WTC11 (cell line): ENCODE measurements around the gene KIFC1. TPM values are rescaled to one million over a fixed set of nuclear protein-coding genes. Genes with fewer than 3 reads are reported as not detected.
A peak's percentile ranks its signal among the peaks of the same experiment; 100 is the strongest.

ENCODE experiments used
- ATAC-seq: fragments of 200-7000 bp; cut with Tn5 transposase; 2 replicates; pipeline ENCODE4 v1.10.0; 2021; ENCODE audit warnings: mild to moderate bottlenecking, moderate library complexity
- CTCF ChIA-PET: fragments of 300-600 bp; sonication (Branson Sonifier 250); formaldehyde crosslinking; loops from one replicate; lab custom pipeline; 2021; ENCODE audit warnings: antibody characterized with exemption; lab: Charles Lee
- POLR2A ChIA-PET: fragments of 350-600 bp; sonication (Branson Sonifier 250); formaldehyde crosslinking; loops from one replicate; lab custom pipeline; 2021; ENCODE audit warnings: antibody characterized with exemption; lab: Charles Lee
- DNase-seq: peaks from one replicate; pipeline ENCODE4 v3.0.0; 2021; ENCODE audit warnings: low spot score
- H3K27ac Mint-ChIP-seq: 2 replicates; pipeline ENCODE4 v1.8.0; 2021; ENCODE audit warnings: mixed read lengths
- H3K27me3 Mint-ChIP-seq: 2 replicates; pipeline ENCODE4 v1.8.0; 2021; ENCODE audit warnings: low read depth, mild to moderate bottlenecking, moderate library complexity, mixed read lengths
- H3K36me3 Mint-ChIP-seq: 2 replicates; pipeline ENCODE4 v1.8.0; 2021; ENCODE audit warnings: mixed read lengths
- H3K4me1 Mint-ChIP-seq: 2 replicates; pipeline ENCODE4 v1.8.0; 2022; ENCODE audit warnings: mixed read lengths
- H3K4me3 Mint-ChIP-seq: 2 replicates; pipeline ENCODE4 v1.8.0; 2021; ENCODE audit warnings: mild to moderate bottlenecking, moderate library complexity, mixed read lengths
- H3K9me3 Mint-ChIP-seq: 2 replicates; pipeline ENCODE4 v1.8.0; 2021; ENCODE audit warnings: mixed read lengths
- CDX4 ChIP-seq: fragments of 250-450 bp; sonication (Bioruptor Pico); IDR thresholded peaks from 2 replicates; pipeline ENCODE4 v1.9.0; 2021; ENCODE audit warnings: moderate library complexity, mild to moderate bottlenecking, inconsistent platforms, borderline replicate concordance
- E2F1 ChIP-seq: sonication (generic); formaldehyde crosslinking; IDR thresholded peaks from 2 replicates; pipeline ENCODE4 v1.8.0; 2022; ENCODE audit warnings: mild to moderate bottlenecking, missing genetic modification reagents
- E2F4 ChIP-seq: sonication (generic); formaldehyde crosslinking; IDR thresholded peaks from 2 replicates; pipeline ENCODE4 v1.8.1; 2022; ENCODE audit warnings: low read depth, mild to moderate bottlenecking, moderate library complexity, missing genetic modification reagents, borderline replicate concordance
- ELF4 ChIP-seq: sonication (generic); formaldehyde crosslinking; IDR thresholded peaks from 2 replicates; pipeline ENCODE4 v1.8.1; 2022; ENCODE audit warnings: low read depth, mild to moderate bottlenecking, moderate library complexity, missing genetic modification reagents
- ESRRA ChIP-seq: sonication (generic); formaldehyde crosslinking; IDR thresholded peaks from 2 replicates; pipeline ENCODE4 v1.8.1; 2022; ENCODE audit warnings: mild to moderate bottlenecking, missing genetic modification reagents, borderline replicate concordance
- ETV6 ChIP-seq: sonication (generic); formaldehyde crosslinking; IDR thresholded peaks from 2 replicates; pipeline ENCODE4 v1.8.1; 2022; ENCODE audit warnings: mild to moderate bottlenecking, missing genetic modification reagents
- FOXJ3 ChIP-seq: sonication (generic); formaldehyde crosslinking; IDR thresholded peaks from 2 replicates; pipeline ENCODE4 v1.9.0; 2021; ENCODE audit warnings: missing genetic modification reagents, mild to moderate bottlenecking, borderline replicate concordance
- FOXP4 ChIP-seq: sonication (generic); formaldehyde crosslinking; IDR thresholded peaks from 2 replicates; pipeline ENCODE4 v1.8.0; 2022; ENCODE audit warnings: mild to moderate bottlenecking, missing genetic modification reagents
- GRHL2 ChIP-seq: fragments of 250-450 bp; sonication (Bioruptor Pico); IDR thresholded peaks from 2 replicates; pipeline ENCODE4 v1.8.0; 2022; ENCODE audit warnings: mild to moderate bottlenecking, moderate library complexity; ENCODE audit not compliant: insufficient replicate concordance, severe bottlenecking
- GTF2I ChIP-seq: fragments of 250-450 bp; sonication (Bioruptor Pico); conservative IDR thresholded peaks from 2 replicates; pipeline ENCODE4 v1.4.0; 2021; ENCODE audit warnings: mild to moderate bottlenecking
- HMGA2 ChIP-seq: fragments of 250-450 bp; sonication (Bioruptor Pico); IDR thresholded peaks from 2 replicates; pipeline ENCODE4 v1.4.0; 2021; ENCODE audit warnings: mild to moderate bottlenecking, moderate library complexity
- IRF2 ChIP-seq: sonication (generic); formaldehyde crosslinking; IDR thresholded peaks from 2 replicates; pipeline ENCODE4 v1.8.0; 2022; ENCODE audit warnings: low read depth, missing genetic modification reagents, borderline replicate concordance
- NFE2L1 ChIP-seq: sonication (generic); formaldehyde crosslinking; IDR thresholded peaks from 2 replicates; pipeline ENCODE4 v1.8.1; 2023; ENCODE audit warnings: missing genetic modification reagents
- NR2C2 ChIP-seq: sonication (generic); formaldehyde crosslinking; IDR thresholded peaks from 2 replicates; pipeline ENCODE4 v1.8.0; 2022; ENCODE audit warnings: mild to moderate bottlenecking, missing genetic modification reagents
- SMAD3 ChIP-seq: sonication (generic); formaldehyde crosslinking; IDR thresholded peaks from 2 replicates; pipeline ENCODE4 v1.8.0; 2022; ENCODE audit warnings: missing genetic modification reagents, mild to moderate bottlenecking, borderline replicate concordance
- SMAD4 ChIP-seq: sonication (generic); formaldehyde crosslinking; IDR thresholded peaks from 2 replicates; pipeline ENCODE4 v1.8.0; 2022; ENCODE audit warnings: mild to moderate bottlenecking, missing genetic modification reagents
- TP53 ChIP-seq: sonication (generic); formaldehyde crosslinking; IDR thresholded peaks from 2 replicates; pipeline ENCODE4 v1.8.1; 2023; ENCODE audit warnings: mild to moderate bottlenecking, missing genetic modification reagents
- ZBTB21 ChIP-seq: sonication (generic); formaldehyde crosslinking; IDR thresholded peaks from 2 replicates; pipeline ENCODE4 v1.8.1; 2023; ENCODE audit warnings: mild to moderate bottlenecking, missing genetic modification reagents, borderline replicate concordance
- ZNF425 ChIP-seq: fragments of 250-450 bp; sonication (Bioruptor Pico); conservative IDR thresholded peaks from 2 replicates; pipeline ENCODE4 v1.9.0; 2021; ENCODE audit warnings: mild to moderate bottlenecking
- total RNA-seq: library from RNA; stranded (reverse); gene quantifications from 3 replicates; pipeline ENCODE4 v1.2.3, GENCODE V29; 2021
- TF ChIP-seq, protein P1 (sequence below): fragments of 200-600 bp; IDR thresholded peaks from 2 replicates; pipeline ENCODE4 v1.8.0; 2022; ENCODE audit warnings: antibody characterized with exemption
- TF ChIP-seq, protein P2 (sequence below): sonication (generic); formaldehyde crosslinking; IDR thresholded peaks from 2 replicates; pipeline ENCODE4 v1.8.1; 2023; ENCODE audit warnings: mild to moderate bottlenecking, missing genetic modification reagents, borderline replicate concordance

The KIFC1 gene
- total RNA-seq, 1 experiment from 2014 or later = 97.3 TPM

DNA sequence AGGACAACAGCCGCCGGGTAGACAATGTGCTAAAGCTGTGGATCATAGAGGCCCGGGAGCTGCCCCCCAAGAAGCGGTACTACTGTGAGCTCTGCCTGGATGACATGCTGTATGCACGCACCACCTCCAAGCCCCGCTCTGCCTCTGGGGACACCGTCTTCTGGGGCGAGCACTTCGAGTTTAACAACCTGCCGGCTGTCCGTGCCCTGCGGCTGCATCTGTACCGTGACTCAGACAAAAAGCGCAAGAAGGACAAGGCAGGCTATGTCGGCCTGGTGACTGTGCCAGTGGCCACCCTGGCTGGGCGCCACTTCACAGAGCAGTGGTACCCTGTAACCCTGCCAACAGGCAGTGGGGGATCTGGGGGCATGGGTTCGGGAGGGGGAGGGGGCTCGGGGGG is 46.0 kb downstream of the KIFC1 start (continued):
- no peak for TF ChIP-seq SMAD3 (CRISPR knock-in tag)
- no peak for TF ChIP-seq SMAD4 (CRISPR knock-in tag)
- TF ChIP-seq HMGA2 (CRISPR knock-in tag) = no peak
- TF ChIP-seq ETV6 (CRISPR knock-in tag) = no peak
- TF ChIP-seq CDX4 (CRISPR knock-in tag) = no peak
- TF ChIP-seq NR2C2 (CRISPR knock-in tag) = no peak
- TF ChIP-seq, protein P1, sequence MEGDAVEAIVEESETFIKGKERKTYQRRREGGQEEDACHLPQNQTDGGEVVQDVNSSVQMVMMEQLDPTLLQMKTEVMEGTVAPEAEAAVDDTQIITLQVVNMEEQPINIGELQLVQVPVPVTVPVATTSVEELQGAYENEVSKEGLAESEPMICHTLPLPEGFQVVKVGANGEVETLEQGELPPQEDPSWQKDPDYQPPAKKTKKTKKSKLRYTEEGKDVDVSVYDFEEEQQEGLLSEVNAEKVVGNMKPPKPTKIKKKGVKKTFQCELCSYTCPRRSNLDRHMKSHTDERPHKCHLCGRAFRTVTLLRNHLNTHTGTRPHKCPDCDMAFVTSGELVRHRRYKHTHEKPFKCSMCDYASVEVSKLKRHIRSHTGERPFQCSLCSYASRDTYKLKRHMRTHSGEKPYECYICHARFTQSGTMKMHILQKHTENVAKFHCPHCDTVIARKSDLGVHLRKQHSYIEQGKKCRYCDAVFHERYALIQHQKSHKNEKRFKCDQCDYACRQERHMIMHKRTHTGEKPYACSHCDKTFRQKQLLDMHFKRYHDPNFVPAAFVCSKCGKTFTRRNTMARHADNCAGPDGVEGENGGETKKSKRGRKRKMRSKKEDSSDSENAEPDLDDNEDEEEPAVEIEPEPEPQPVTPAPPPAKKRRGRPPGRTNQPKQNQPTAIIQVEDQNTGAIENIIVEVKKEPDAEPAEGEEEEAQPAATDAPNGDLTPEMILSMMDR = no peak
- no peak for TF ChIP-seq E2F4 (CRISPR knock-in tag)
- TF ChIP-seq, protein P2, sequence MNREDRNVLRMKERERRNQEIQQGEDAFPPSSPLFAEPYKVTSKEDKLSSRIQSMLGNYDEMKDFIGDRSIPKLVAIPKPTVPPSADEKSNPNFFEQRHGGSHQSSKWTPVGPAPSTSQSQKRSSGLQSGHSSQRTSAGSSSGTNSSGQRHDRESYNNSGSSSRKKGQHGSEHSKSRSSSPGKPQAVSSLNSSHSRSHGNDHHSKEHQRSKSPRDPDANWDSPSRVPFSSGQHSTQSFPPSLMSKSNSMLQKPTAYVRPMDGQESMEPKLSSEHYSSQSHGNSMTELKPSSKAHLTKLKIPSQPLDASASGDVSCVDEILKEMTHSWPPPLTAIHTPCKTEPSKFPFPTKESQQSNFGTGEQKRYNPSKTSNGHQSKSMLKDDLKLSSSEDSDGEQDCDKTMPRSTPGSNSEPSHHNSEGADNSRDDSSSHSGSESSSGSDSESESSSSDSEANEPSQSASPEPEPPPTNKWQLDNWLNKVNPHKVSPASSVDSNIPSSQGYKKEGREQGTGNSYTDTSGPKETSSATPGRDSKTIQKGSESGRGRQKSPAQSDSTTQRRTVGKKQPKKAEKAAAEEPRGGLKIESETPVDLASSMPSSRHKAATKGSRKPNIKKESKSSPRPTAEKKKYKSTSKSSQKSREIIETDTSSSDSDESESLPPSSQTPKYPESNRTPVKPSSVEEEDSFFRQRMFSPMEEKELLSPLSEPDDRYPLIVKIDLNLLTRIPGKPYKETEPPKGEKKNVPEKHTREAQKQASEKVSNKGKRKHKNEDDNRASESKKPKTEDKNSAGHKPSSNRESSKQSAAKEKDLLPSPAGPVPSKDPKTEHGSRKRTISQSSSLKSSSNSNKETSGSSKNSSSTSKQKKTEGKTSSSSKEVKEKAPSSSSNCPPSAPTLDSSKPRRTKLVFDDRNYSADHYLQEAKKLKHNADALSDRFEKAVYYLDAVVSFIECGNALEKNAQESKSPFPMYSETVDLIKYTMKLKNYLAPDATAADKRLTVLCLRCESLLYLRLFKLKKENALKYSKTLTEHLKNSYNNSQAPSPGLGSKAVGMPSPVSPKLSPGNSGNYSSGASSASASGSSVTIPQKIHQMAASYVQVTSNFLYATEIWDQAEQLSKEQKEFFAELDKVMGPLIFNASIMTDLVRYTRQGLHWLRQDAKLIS (CRISPR knock-in tag) = no peak
- no peak for TF ChIP-seq FOXJ3 (CRISPR knock-in tag)

DNA sequence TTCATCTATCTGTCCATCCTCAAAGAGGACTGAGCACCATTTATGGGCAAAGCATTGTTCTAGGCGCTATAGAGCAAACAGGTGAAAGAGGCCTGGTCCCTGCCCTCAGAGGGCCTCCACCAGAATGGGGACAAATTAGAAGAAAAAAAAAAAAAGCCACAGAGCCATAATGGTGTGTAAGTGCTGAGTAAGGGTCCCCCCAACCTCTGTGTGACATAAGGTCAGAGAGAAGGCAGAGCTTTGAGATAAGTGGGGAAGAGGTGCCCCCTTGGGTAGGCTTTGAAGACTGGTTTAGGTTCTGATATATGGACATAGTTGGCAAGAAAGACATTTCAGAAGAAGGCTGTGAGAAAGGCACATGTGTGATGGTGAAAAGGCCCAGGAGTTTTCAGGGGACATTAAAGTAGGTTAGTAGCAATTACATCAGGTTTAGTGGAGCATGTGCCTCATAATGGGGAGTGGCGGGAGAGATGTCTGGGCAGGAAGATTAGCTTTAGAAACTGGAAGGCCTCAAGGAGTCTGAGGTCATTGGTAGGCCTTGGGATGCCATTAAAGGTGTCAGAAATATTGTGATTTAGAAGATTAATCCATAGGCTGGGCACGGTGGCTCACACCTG is 47.5 kb downstream of the KIFC1 start:
- DNase-seq (no peak), ATAC-seq (no peak)
- Mint-ChIP-seq H3K27ac (peak overlapping the region; percentile 91), H3K4me1 (peaks cover 3% of the 10 kb centered on the region), H3K27me3 (no peaks in the 10 kb centered on the region), H3K9me3 (no peaks in the 10 kb centered on the region), H3K36me3 (peaks cover 74% of the 10 kb centered on the region), H3K4me3 (no peak overlapping the region)
- ChIA-PET POLR2A (interaction anchor here (1.1 kb wide), 1 partner anchor 29 kb away, joined by 4 read pairs; the partner anchor contains the start of gene PHF1), CTCF (interaction anchor here (1.3 to 1.8 kb wide), 3 partner anchors 8 to 15 kb away, joined by 5 to 10 read pairs (median 6); partner anchors contain the start of gene ZBTB9)
- TF ChIP-seq HMGA2 (CRISPR knock-in tag) = no peak
- no peak for TF ChIP-seq ESRRA (CRISPR knock-in tag)
- no peak for TF ChIP-seq GRHL2 (CRISPR knock-in tag)
- TF ChIP-seq IRF2 (CRISPR knock-in tag) = no peak
- TF ChIP-seq GTF2I (CRISPR knock-in tag) = no peak
- TF ChIP-seq E2F1 (CRISPR knock-in tag) = no peak
- no peak for TF ChIP-seq ELF4 (CRISPR knock-in tag)
- no peak for TF ChIP-seq TP53 (CRISPR knock-in tag)
- TF ChIP-seq NFE2L1 (CRISPR knock-in tag) = no peak
- TF ChIP-seq ZNF425 (CRISPR knock-in tag) = no peak
- no peak for TF ChIP-seq ZBTB21 (CRISPR knock-in tag)
- no peak for TF ChIP-seq ETV6 (CRISPR knock-in tag)
- no peak for TF ChIP-seq FOXP4 (CRISPR knock-in tag)
